H9 (cell line): ENCODE data around the gene SLC17A1. TPM values are rescaled to one million over a fixed set of nuclear protein-coding genes. Genes with fewer than 3 reads are reported as not detected.

Experiments used
- DNase-seq: peaks from one replicate; pipeline ENCODE4 v3.0.0-alpha.2; 2017
- H2AFZ ChIP-seq: one replicate; pipeline ENCODE4 v1.6.1; 2013; ENCODE audit warnings: mild to moderate bottlenecking, low read length, control low read depth, moderate library complexity
- H2AK5ac ChIP-seq: 2 replicates; pipeline ENCODE4 v1.6.1; 2013; ENCODE audit warnings: low read length, control low read depth, mixed read lengths; ENCODE audit not compliant: insufficient read length
- H2BK120ac ChIP-seq: one replicate; pipeline ENCODE4 v1.6.1; 2013; ENCODE audit warnings: low read depth, mild to moderate bottlenecking, low read length, control low read depth, inconsistent platforms; ENCODE audit not compliant: poor library complexity, severe bottlenecking
- H2BK12ac ChIP-seq: 2 replicates; pipeline ENCODE4 v1.6.1; 2013; ENCODE audit warnings: low read length, control low read depth, mixed read lengths, low read depth; ENCODE audit not compliant: insufficient read length
- H2BK15ac ChIP-seq: 2 replicates; pipeline ENCODE4 v1.6.1; 2013; ENCODE audit warnings: low read depth, low read length, control low read depth
- H2BK20ac ChIP-seq: one replicate; pipeline ENCODE4 v1.6.1; 2013; ENCODE audit warnings: low read depth, mild to moderate bottlenecking, low read length, control low read depth, inconsistent platforms; ENCODE audit not compliant: poor library complexity, severe bottlenecking
- H2BK5ac ChIP-seq: 2 replicates; pipeline ENCODE4 v1.6.1; 2013; ENCODE audit warnings: low read length, control low read depth, mixed read lengths; ENCODE audit not compliant: insufficient read length
- H3K14ac ChIP-seq: 2 replicates; pipeline ENCODE4 v1.6.1; 2013; ENCODE audit warnings: low read length, control low read depth; ENCODE audit not compliant: insufficient read depth
- H3K18ac ChIP-seq: 2 replicates; pipeline ENCODE4 v1.6.1; 2013; ENCODE audit warnings: low read depth, mild to moderate bottlenecking, mixed read lengths, low read length, control low read depth; ENCODE audit not compliant: insufficient read length
- H3K23ac ChIP-seq: 2 replicates; pipeline ENCODE4 v1.6.1; 2013; ENCODE audit warnings: low read length, control low read depth, mixed read lengths, low read depth; ENCODE audit not compliant: insufficient read length
- H3K23me2 ChIP-seq: 2 replicates; pipeline ENCODE4 v1.6.1; 2013; ENCODE audit warnings: low read depth, mild to moderate bottlenecking, mixed read lengths, low read length, control low read depth; ENCODE audit not compliant: insufficient read length, poor library complexity, severe bottlenecking
- H3K27ac ChIP-seq: 2 replicates; pipeline ENCODE4 v1.5.1; 2013; ENCODE audit warnings: low read length, control low read depth, mixed read lengths, low read depth; ENCODE audit not compliant: insufficient read length
- H3K27me3 ChIP-seq: 2 replicates; pipeline ENCODE4 v1.6.1; 2013; ENCODE audit warnings: low read length, control low read depth, inconsistent platforms; ENCODE audit not compliant: insufficient read depth
- H3K4ac ChIP-seq: 2 replicates; pipeline ENCODE4 v1.6.1; 2013; ENCODE audit warnings: low read depth, mild to moderate bottlenecking, control low read depth, inconsistent platforms, low read length, moderate library complexity
- H3K4me1 ChIP-seq: 2 replicates; pipeline ENCODE4 v1.6.1; 2013; ENCODE audit warnings: low read length, control low read depth, inconsistent platforms; ENCODE audit not compliant: insufficient read depth
- H3K4me2 ChIP-seq: 2 replicates; pipeline ENCODE4 v1.6.1; 2013; ENCODE audit warnings: low read length, control low read depth, mixed read lengths; ENCODE audit not compliant: insufficient read length, insufficient read depth
- H3K56ac ChIP-seq: 2 replicates; pipeline ENCODE4 v1.6.1; 2013; ENCODE audit warnings: low read depth, mild to moderate bottlenecking, mixed read lengths, low read length, control low read depth; ENCODE audit not compliant: insufficient read length
- H3K79me1 ChIP-seq: 2 replicates; pipeline ENCODE4 v1.6.1; 2013; ENCODE audit warnings: low read depth, mild to moderate bottlenecking, moderate library complexity, low read length, control low read depth, inconsistent platforms; ENCODE audit not compliant: insufficient read depth, poor library complexity, severe bottlenecking
- H3K79me2 ChIP-seq: 2 replicates; pipeline ENCODE4 v1.6.1; 2013; ENCODE audit warnings: low read length, control low read depth, inconsistent platforms; ENCODE audit not compliant: insufficient read depth
- H3K9ac ChIP-seq: 2 replicates; pipeline ENCODE4 v1.6.1; 2013; ENCODE audit warnings: low read length, control low read depth, mixed read lengths; ENCODE audit not compliant: insufficient read length; ENCODE audit errors: extremely low read depth
- H3K9me3 ChIP-seq: one replicate; pipeline ENCODE4 v1.6.1; 2013; ENCODE audit warnings: low read depth, low read length, inconsistent platforms; ENCODE audit not compliant: control insufficient read depth
- H3T11ph ChIP-seq: one replicate; pipeline ENCODE4 v1.6.1; 2013; ENCODE audit warnings: mild to moderate bottlenecking, low read length, control low read depth, inconsistent platforms
- H4K20me1 ChIP-seq: one replicate; pipeline ENCODE4 v1.6.1; 2013; ENCODE audit not compliant: control insufficient read depth, insufficient read length, insufficient read depth
- H4K5ac ChIP-seq: 2 replicates; pipeline ENCODE4 v1.6.1; 2013; ENCODE audit warnings: low read depth, mild to moderate bottlenecking, mixed read lengths, low read length, control low read depth; ENCODE audit not compliant: insufficient read length
- H4K8ac ChIP-seq: replicated peaks from 2 replicates; pipeline ENCODE4 v1.6.1; 2013; ENCODE audit warnings: low read length, control low read depth, mixed read lengths, low read depth; ENCODE audit not compliant: insufficient read length
- H4K91ac ChIP-seq: 2 replicates; pipeline ENCODE4 v1.6.1; 2013; ENCODE audit warnings: low read depth, mild to moderate bottlenecking, moderate library complexity, mixed read lengths, low read length, control low read depth; ENCODE audit not compliant: insufficient read length
- H3K27ac Mint-ChIP-seq, 3 experiments: 2 replicates in 2 of 3; 3 replicates in 1 of 3; pipeline ENCODE4 v1.8.0; 2020 to 2021; ENCODE audit warnings: mixed read lengths in 3 of 3, mild to moderate bottlenecking in 1 of 3, moderate library complexity in 1 of 3
- H3K27me3 Mint-ChIP-seq: 2 replicates; pipeline ENCODE4 v1.8.0; 2021; ENCODE audit warnings: low read depth, mild to moderate bottlenecking, moderate library complexity, mixed read lengths
- H3K36me3 Mint-ChIP-seq, 3 experiments: 2 replicates in 2 of 3; 3 replicates in 1 of 3; pipeline ENCODE4 v1.8.0; 2020 to 2021; ENCODE audit warnings: low read depth in 3 of 3, mixed read lengths in 3 of 3; ENCODE audit not compliant: insufficient read depth in 1 of 3
- H3K4me1 Mint-ChIP-seq, 2 experiments: 2 replicates each; pipeline ENCODE4 v1.8.0; 2020; ENCODE audit warnings: mixed read lengths in 2 of 2
- H3K4me3 Mint-ChIP-seq, 2 experiments: 2 replicates in 1 of 2; 3 replicates in 1 of 2; pipeline ENCODE4 v1.8.0; 2020 to 2021; ENCODE audit warnings: mild to moderate bottlenecking in 2 of 2, mixed read lengths in 2 of 2, moderate library complexity in 1 of 2
- H3K9me3 Mint-ChIP-seq, 2 experiments: 2 replicates in 1 of 2; 3 replicates in 1 of 2; pipeline ENCODE4 v1.8.0; 2020; ENCODE audit warnings: mild to moderate bottlenecking in 2 of 2, mixed read lengths in 2 of 2, moderate library complexity in 1 of 2
- WGBS: extraction: QIAGEN DNeasy Blood & Tissue Kit; methylation state at CpG from one replicate; pipeline ENCODE4 v1.1.7; 2013; ENCODE audit warnings: missing lambda C conversion rate, low lambda C conversion rate, mixed read lengths; ENCODE audit not compliant: insufficient read length; ENCODE audit errors: extremely low coverage; 5-methylcytosine and 5-hydroxymethylcytosine counted together
- total RNA-seq: library from RNA; stranded (reverse); gene quantifications from 2 replicates; pipeline ENCODE4 v1.2.1, GENCODE V29; 2021
- TF ChIP-seq, protein P1 (sequence below): fragments of 200-600 bp; sonication (generic); conservative IDR thresholded peaks from 3 replicates; pipeline ENCODE4 v1.8.0; 2021; ENCODE audit warnings: antibody characterized with exemption, mild to moderate bottlenecking

Gene SLC17A1
- total RNA-seq, 1 experiment from 2014 or later: not detected

- Histone ChIP-seq H3K23ac (no peak overlapping the region), H3K9ac (no peak overlapping the region), H3K79me1 (no peaks in the 10 kb centered on the region), H3K4me2 (no peak overlapping the region), H3K18ac (no peak overlapping the region), H4K5ac (no peak overlapping the region), H3K27ac (no peak overlapping the region), H2BK5ac (no peak overlapping the region), H3T11ph (no peak overlapping the region), H2BK15ac (no peak overlapping the region), H3K23me2 (no peaks in the 10 kb centered on the region), H4K91ac (no peak overlapping the region), H2BK12ac (no peak overlapping the region), H3K4me1 (no peaks in the 10 kb centered on the region), H2BK20ac (no peak overlapping the region), H3K4ac (no peak overlapping the region), H3K9me3 (no peaks in the 10 kb centered on the region), H3K56ac (no peak overlapping the region), H2BK120ac (no peak overlapping the region), H3K14ac (no peak overlapping the region), H2AFZ (no peak overlapping the region), H2AK5ac (no peak overlapping the region), H3K79me2 (no peaks in the 10 kb centered on the region), H4K8ac (no peak overlapping the region), H4K20me1 (no peaks in the 10 kb centered on the region), H3K27me3 (no peaks in the 10 kb centered on the region)
- Mint-ChIP-seq H3K4me3 (no peak overlapping the region), H3K27ac (no peak overlapping the region), H3K9me3 (no peaks in the 10 kb centered on the region), H3K4me1 (no peaks in the 10 kb centered on the region), H3K36me3 (no peaks in the 10 kb centered on the region), H3K27me3 (no peaks in the 10 kb centered on the region)
- TF ChIP-seq, protein P1, sequence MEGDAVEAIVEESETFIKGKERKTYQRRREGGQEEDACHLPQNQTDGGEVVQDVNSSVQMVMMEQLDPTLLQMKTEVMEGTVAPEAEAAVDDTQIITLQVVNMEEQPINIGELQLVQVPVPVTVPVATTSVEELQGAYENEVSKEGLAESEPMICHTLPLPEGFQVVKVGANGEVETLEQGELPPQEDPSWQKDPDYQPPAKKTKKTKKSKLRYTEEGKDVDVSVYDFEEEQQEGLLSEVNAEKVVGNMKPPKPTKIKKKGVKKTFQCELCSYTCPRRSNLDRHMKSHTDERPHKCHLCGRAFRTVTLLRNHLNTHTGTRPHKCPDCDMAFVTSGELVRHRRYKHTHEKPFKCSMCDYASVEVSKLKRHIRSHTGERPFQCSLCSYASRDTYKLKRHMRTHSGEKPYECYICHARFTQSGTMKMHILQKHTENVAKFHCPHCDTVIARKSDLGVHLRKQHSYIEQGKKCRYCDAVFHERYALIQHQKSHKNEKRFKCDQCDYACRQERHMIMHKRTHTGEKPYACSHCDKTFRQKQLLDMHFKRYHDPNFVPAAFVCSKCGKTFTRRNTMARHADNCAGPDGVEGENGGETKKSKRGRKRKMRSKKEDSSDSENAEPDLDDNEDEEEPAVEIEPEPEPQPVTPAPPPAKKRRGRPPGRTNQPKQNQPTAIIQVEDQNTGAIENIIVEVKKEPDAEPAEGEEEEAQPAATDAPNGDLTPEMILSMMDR: no peak
- no peak for DNase-seq
- WGBS: no CpG with 5 or more reads among the region's 1 CpG
Measured at GRCh38 chr6:25834950-25835349, 3.1 kb upstream of the SLC17A1 start.
